ENCODE data around the gene MICAL3.
A peak's percentile ranks its signal among the peaks of the same experiment; 100 is the strongest.
"Not testable (repeated sequence)": the region's sequence is repeated elsewhere in the genome, so short reads cannot be mapped to it uniquely, and the experiment has no call there.

MICAL3 gene

DNA sequence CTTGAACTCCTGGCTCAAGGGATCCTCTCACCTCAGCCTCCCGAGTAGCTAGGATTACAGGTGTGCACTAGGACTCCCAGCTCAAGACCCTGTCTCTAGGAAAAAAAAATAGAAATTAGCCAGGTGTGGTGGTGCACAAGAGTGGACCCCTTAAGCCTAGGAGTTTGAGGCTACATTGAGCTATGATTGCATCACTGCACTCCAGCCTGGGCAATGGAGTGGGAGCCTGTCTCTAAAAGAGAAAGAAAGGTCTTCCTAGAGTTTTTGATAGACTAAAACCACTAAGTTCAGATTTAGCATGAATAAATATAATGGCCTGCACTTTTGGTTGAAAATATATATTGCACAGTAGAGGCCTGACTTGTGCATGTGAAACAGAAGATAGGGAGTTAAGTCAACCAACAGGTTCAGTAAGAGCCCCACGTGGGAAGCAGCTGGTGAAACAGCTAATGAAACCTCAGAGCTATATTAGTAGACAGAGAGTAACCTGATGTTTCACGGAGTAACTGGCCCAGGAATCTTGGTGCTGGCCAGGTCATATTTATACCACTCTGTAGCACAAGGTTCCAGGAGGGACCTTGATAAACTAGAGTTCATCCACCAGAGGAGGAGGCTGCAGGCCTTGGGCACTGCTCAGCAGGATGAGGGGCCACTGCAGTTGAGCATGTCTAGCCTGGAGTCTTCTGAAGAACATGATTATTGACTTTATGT is 4.6 kb upstream of the MICAL3 start:
- no peak overlapping the region for H3K4me3 ChIP-seq (replicated peaks; ENCODE audit: low read depth, low read length)
- no peak for DNase-seq (ENCODE audit: extremely low read depth, low read depth)
- no peak for TF ChIP-seq CTCF (IDR thresholded peaks at IDR 0.05; ENCODE audit: low read depth, low read length, missing control alignments)

DNA sequence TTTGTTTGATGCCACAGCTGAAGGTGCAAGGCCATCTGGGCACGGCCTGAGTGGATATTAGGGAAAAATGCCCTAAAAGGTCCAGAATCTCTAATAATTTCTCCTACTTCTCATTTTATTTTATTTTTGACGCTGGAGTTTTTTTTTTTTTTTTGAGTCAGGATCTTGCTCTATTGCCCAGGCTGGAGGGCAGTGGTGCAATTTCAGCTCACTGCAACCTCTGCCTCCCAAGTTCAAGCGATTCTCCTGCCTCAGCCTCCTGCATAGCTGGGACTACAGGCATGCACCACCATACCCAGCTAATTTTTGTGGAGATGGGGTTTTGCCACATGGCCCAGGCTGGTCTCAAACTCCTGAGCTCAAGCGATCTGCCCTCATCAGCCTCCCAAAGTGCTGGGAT is 1.5 kb upstream of the MICAL3 start:
- H3K4me3 ChIP-seq (replicated peaks; ENCODE audit: low read depth, low read length); DNase-seq (ENCODE audit: extremely low read depth, low read depth): not testable (repeated sequence)

DNA sequence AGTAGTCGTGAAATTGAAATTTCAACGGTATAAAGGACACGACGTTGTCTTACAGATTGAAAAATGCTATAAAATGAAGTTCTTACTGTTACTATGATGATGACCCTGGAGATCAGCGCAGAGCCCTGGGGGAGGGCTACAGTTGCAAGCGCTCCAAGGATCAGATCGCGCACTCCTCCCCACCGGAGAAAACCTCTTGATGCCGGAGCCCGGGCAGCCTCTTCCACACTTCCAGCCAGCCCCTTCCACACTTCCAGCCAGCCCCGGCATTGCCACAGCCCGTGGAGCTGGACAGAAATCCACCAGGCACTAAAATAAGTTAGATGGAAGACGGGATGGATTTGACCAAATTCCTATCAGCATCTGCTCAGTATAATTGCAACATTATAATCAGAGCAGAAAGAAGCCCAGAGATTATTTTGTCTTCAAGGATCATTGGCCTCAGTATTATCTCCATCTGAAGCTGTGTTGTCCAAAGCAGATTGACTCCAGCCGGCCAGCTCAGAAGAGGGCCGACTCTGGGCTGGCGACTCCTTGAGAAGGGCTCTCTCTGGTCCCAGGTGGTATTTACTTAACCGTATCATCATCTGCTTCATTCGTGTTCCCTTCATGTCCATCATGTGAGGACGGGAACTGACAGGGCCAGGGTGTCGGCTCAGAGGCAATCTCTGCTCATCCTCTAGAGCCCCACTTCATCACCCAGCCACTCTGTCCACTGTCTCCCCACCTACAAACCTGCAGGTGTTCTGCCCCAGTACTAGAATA is 777 bp upstream of the MICAL3 start:
- DNase-seq (ENCODE audit: extremely low read depth, low read depth) = no peak
- no peak for TF ChIP-seq CTCF (IDR thresholded peaks at IDR 0.05; ENCODE audit: low read depth, low read length, missing control alignments)
- H3K4me3 ChIP-seq (replicated peaks; ENCODE audit: low read depth, low read length) = peak overlapping the region; percentile 62

DNA sequence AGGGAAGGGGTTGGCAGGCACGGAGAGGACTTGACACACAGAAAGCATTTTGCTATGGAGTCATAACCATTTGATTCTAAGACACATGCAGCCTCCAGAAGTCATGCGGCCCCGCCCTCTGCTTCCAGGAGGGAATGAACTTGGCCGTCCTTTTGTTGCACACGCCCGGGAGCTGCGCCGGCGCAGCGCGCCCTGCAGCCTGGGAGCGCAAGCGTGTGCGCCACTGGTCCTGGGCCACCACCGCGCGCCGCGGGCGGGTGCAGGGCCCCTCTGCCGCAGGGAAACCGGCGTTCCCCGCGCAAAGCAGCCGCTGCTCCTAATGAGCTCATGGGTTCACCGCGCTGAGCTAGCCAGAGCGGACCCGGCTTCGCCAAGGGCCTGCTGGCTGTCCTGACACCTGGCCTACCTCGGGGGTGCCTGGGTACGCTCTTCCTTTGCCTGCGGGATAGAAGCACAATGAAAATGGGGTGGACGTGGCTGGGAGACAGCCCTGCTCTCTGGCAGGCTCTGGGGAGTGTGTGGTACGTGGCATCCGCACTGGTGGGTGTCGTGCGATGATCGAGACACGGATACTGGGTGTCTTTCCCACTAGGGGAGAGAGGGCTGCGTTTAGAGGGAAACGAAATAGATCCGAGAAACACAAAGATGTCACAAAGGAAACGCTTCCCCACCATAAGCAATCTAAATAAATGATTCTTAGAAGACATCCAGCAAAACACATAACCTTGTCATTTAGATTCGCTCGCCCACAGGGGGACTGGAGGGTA is 669 bp downstream of the MICAL3 start:
- peak overlapping the region; percentile 62 for H3K4me3 ChIP-seq (replicated peaks; ENCODE audit: low read depth, low read length)
- no peak for TF ChIP-seq CTCF (IDR thresholded peaks at IDR 0.05; ENCODE audit: low read depth, low read length, missing control alignments)
- DNase-seq (ENCODE audit: extremely low read depth, low read depth) = no peak

DNA sequence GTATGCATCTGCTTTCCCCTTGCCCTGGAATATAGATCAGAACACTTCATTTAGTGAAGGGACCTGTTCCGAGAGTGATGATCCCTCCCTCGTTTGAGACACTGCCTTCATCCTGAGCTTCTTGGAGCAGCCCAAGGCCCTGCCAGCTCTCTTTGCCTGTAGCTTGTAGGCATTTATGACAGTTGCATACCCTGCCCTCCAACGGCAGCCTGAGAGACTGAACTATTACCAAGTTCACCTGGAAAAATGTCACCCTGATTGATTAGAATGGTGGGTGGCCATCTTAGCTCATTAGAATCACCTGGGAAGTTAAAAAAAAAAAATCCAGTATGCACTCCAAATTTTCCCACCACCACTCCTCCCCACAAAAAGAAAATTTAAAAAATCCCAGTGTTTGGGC is 1.5 kb downstream of the MICAL3 start:
- H3K4me3 ChIP-seq (replicated peaks; ENCODE audit: low read depth, low read length) = peak overlapping the region; percentile 62
- no peak for DNase-seq (ENCODE audit: extremely low read depth, low read depth)
- TF ChIP-seq CTCF (IDR thresholded peaks at IDR 0.05; ENCODE audit: low read depth, low read length, missing control alignments) = no peak

DNA sequence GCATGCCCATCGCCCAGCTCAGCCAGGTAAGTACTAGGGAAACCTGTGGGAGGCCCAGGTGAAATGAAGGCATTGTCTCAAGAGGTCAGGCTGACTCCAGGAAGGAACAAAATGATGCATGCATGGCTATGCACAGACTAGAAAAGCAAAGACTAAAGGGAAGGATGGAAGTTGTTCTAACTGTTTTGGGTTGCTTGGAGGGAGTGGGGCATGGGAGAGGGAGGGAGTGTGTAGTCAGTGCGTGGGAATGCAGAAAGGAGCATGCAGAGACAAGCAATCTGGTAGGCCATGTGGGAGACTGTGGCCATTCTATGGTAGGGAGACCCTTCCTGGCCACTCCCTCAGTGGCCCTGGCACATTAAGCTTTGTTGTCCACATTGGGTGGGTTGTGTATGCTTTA is 2.9 kb downstream of the MICAL3 start:
- no peak for TF ChIP-seq CTCF (IDR thresholded peaks at IDR 0.05; ENCODE audit: low read depth, low read length, missing control alignments)
- no peak overlapping the region for H3K4me3 ChIP-seq (replicated peaks; ENCODE audit: low read depth, low read length)

DNA sequence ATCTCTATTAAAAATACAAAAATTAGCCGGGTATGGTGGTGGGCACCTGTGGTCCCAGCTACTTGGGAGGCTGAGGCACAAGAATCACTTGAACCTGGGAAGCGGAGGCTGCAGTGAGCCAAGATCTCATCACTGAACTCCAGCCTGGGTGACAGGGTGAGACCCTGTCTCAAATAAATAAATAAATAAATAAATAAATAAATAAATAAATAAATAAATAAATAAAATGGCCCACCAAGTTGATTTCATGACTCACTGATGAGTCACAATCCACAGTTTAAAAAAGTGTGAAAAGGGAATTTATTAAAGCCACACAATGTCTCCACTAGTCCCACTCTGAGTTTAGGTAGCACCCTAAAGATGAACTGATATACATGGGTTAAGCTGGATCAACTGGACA is 3.6 kb downstream of the MICAL3 start:
- DNase-seq (ENCODE audit: extremely low read depth, low read depth); H3K4me3 ChIP-seq (replicated peaks; ENCODE audit: low read depth, low read length): not testable (repeated sequence)

More for the DNA sequence above, 2.9 kb downstream of the MICAL3 start:
- no peak for DNase-seq (ENCODE audit: extremely low read depth, low read depth)

Data from HFF-Myc (cell line).